DND-41 (cell line): Measurements from ENCODE around the gene HOXB4.

Experiments
- ATAC-seq: fragments of 200-7000 bp; cut with Tn5 transposase; 3 replicates; pipeline ENCODE4 v1.9.1; 2021; ENCODE audit warnings: low read depth; ENCODE audit not compliant: insufficient read depth
- DNase-seq: peaks from one replicate; pipeline ENCODE4 v3.0.0-alpha.2; 2020
- H2AFZ ChIP-seq: 2 replicates; pipeline ENCODE4 v1.6.0; 2012; ENCODE audit warnings: low read depth, low read length
- H3K27ac ChIP-seq: 2 replicates; pipeline ENCODE4 v1.5.1; 2012; ENCODE audit warnings: low read length, inconsistent platforms
- H3K27me3 ChIP-seq: fragments of 200-600 bp; sonication (generic); 2 replicates; pipeline ENCODE4 v1.6.0; 2012; ENCODE audit warnings: low read length, mild to moderate bottlenecking, inconsistent platforms; ENCODE audit not compliant: insufficient read depth, poor library complexity
- H3K36me3 ChIP-seq: 2 replicates; pipeline ENCODE4 v1.5.1; 2012; ENCODE audit warnings: low read length, inconsistent platforms; ENCODE audit not compliant: insufficient read depth
- H3K4me1 ChIP-seq: 2 replicates; pipeline ENCODE4 v1.5.1; 2012; ENCODE audit warnings: mild to moderate bottlenecking, low read length; ENCODE audit not compliant: insufficient read depth
- H3K4me2 ChIP-seq: 2 replicates; pipeline ENCODE4 v1.6.0; 2012; ENCODE audit warnings: mild to moderate bottlenecking, moderate library complexity, low read length, inconsistent platforms; ENCODE audit not compliant: insufficient read depth
- H3K4me3 ChIP-seq, 2 experiments: fragments of 200-600 bp in 1 of 2; shearing (Covaris generic) in 1 of 2; 2 replicates each; pipeline ENCODE4 v1.5.1; 2012 to 2016; ENCODE audit warnings: inconsistent platforms in 2 of 2, low read length in 2 of 2, mild to moderate bottlenecking in 2 of 2, low read depth in 1 of 2, moderate library complexity in 1 of 2
- H3K79me2 ChIP-seq: 2 replicates; pipeline ENCODE4 v1.6.0; 2012; ENCODE audit warnings: low read length, inconsistent platforms; ENCODE audit not compliant: insufficient read depth
- H3K9ac ChIP-seq: 2 replicates; pipeline ENCODE4 v1.6.0; 2012; ENCODE audit warnings: low read depth, mild to moderate bottlenecking, inconsistent platforms, low read length, moderate library complexity
- H3K9me3 ChIP-seq: 2 replicates; pipeline ENCODE4 v1.5.1; 2012; ENCODE audit warnings: low read length, moderate library complexity, mild to moderate bottlenecking, inconsistent platforms; ENCODE audit not compliant: insufficient read depth, severe bottlenecking
- H4K20me1 ChIP-seq: 2 replicates; pipeline ENCODE4 v1.6.0; 2012; ENCODE audit warnings: low read length; ENCODE audit not compliant: insufficient read depth
- EZH2 ChIP-seq: IDR thresholded peaks from 3 replicates; pipeline ENCODE4 v1.6.1; 2012; ENCODE audit warnings: borderline replicate concordance, low read depth, mild to moderate bottlenecking, moderate library complexity, low read length, inconsistent platforms; ENCODE audit not compliant: severe bottlenecking
- TF ChIP-seq, protein P1 (sequence below): IDR thresholded peaks from 2 replicates; pipeline ENCODE4 v1.5.1; 2012; ENCODE audit warnings: borderline replicate concordance, low read length, moderate library complexity, mild to moderate bottlenecking; ENCODE audit not compliant: poor library complexity, severe bottlenecking; ENCODE audit errors: extremely low read depth

The HOXB4 gene

DNA sequence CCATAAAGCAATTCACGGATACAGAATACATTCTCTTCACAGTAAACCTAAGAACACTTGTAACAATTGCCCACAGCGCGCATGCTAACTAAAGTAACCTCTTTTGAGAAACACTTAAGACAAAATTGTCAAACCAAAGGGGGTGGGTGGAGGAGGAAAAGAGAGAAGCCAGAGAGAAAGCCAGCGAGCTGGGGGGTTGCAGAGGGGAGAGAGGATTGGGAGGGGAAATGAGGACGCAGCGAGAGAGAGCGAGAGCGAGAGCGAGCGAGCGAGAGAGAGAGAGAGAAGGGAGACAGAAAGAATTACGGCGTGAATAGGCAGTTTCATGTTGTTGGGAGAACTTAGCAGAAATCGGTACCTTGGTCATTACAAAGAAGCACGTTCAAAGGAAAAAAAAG lies 34.3 kb upstream of the HOXB4 start:
- H3K27ac ChIP-seq, result no peak overlapping the region
- TF ChIP-seq, protein P1, sequence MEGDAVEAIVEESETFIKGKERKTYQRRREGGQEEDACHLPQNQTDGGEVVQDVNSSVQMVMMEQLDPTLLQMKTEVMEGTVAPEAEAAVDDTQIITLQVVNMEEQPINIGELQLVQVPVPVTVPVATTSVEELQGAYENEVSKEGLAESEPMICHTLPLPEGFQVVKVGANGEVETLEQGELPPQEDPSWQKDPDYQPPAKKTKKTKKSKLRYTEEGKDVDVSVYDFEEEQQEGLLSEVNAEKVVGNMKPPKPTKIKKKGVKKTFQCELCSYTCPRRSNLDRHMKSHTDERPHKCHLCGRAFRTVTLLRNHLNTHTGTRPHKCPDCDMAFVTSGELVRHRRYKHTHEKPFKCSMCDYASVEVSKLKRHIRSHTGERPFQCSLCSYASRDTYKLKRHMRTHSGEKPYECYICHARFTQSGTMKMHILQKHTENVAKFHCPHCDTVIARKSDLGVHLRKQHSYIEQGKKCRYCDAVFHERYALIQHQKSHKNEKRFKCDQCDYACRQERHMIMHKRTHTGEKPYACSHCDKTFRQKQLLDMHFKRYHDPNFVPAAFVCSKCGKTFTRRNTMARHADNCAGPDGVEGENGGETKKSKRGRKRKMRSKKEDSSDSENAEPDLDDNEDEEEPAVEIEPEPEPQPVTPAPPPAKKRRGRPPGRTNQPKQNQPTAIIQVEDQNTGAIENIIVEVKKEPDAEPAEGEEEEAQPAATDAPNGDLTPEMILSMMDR, result no peak
- TF ChIP-seq EZH2, result no peak
- H2AFZ ChIP-seq, result no peak overlapping the region
- H3K4me2 ChIP-seq, result no peak overlapping the region
- H3K79me2 ChIP-seq, result no peaks in the 10 kb centered on the region
- no peak overlapping the region for H3K9ac ChIP-seq
- ATAC-seq (no peak), DNase-seq (no peak)
- no peak overlapping the region for H3K4me3 ChIP-seq
- no peaks in the 10 kb centered on the region for H3K36me3 ChIP-seq
- H4K20me1 ChIP-seq, result peaks cover 3% of the 10 kb centered on the region; the same call in 1 of the 2 replicates
- H3K27me3 ChIP-seq, result peaks cover 19% of the 10 kb centered on the region
- H3K9me3 ChIP-seq, result no peaks in the 10 kb centered on the region
- no peaks in the 10 kb centered on the region for H3K4me1 ChIP-seq

DNA sequence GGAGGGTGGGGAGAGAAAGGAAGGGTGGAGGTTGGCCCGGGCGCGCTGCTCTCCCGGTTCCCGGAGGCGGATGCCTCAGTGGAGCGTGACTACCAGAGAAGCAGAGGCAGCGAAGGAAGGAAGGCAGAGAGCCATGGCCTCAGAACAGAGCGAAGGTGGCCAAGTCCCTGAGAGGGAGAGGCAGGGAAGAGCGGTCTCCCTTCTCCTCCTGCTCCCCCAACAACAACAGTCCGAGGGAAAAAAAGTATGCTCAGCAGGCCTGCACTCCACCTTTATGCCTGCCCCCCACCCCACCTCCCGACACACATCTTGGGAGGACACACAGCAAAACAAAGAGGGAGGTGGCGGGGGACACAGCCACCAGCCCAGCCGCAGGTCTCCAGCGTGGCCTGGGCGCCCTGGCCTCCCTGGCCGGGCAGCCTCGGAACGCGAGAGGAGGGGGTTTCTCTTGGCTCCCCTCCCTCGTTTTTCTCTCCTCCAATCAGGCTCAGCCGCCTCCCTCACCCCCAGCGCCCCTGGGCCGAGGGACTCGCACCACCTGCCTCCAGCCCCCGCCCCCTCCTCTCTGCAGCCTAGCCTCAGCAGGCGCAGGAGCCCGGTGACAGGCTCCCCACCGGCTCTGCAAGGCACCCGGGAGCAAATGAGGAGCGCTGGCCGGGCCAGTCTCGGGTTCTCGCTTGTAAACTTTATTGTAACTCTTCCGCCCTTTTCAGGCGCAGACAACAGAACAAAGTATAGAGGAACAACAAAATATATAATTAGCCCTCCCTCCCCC lies 33.7 kb upstream of the HOXB4 start:
- TF ChIP-seq, protein P1, result no peak
- TF ChIP-seq EZH2, result no peak
- Histone ChIP-seq H3K36me3 (no peaks in the 10 kb centered on the region), H3K9me3 (no peaks in the 10 kb centered on the region), H4K20me1 (peaks cover 3% of the 10 kb centered on the region; the same call in 1 of the 2 replicates), H2AFZ (no peak overlapping the region), H3K9ac (no peak overlapping the region), H3K27me3 (peaks cover 14% of the 10 kb centered on the region), H3K4me2 (no peak overlapping the region), H3K27ac (no peak overlapping the region), H3K4me3 (no peak overlapping the region), H3K79me2 (no peaks in the 10 kb centered on the region), H3K4me1 (no peaks in the 10 kb centered on the region)
- DNase-seq (no peak), ATAC-seq (no peak)

DNA sequence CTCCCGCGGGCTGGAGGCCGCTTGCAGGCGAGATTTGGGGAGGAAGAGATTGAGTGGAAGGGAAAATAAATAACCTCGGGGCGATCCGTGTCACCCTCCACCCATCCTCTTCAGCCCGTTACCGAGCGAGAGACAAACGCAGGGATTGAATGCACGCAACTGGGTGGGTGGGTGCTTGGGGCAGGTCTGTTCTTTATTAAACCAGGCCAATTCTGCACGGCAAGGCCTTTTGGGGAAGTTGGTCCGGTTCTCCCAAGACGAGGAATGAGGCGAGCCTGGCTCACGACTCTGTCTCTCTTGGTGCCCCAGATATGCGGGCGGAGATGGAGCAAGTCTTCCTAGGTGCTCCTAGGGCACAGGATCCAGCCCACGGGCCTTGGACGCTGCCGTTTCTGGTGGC lies 33.1 kb upstream of the HOXB4 start:
- TF ChIP-seq, protein P1, result no peak
- TF ChIP-seq EZH2, result no peak
- no peak overlapping the region for H3K27ac ChIP-seq
- H3K4me2 ChIP-seq, result no peak overlapping the region
- no peak for DNase-seq
- peaks cover 8% of the 10 kb centered on the region for H3K27me3 ChIP-seq
- no peaks in the 10 kb centered on the region for H3K79me2 ChIP-seq
- no peak overlapping the region for H3K4me3 ChIP-seq
- H3K9ac ChIP-seq, result no peak overlapping the region
- no peaks in the 10 kb centered on the region for H3K4me1 ChIP-seq
- H2AFZ ChIP-seq, result no peak overlapping the region
- H3K36me3 ChIP-seq, result no peaks in the 10 kb centered on the region
- H4K20me1 ChIP-seq, result no peaks in the 10 kb centered on the region
- H3K9me3 ChIP-seq, result no peaks in the 10 kb centered on the region
- ATAC-seq, result no peak
